ENCODE results near the gene SLC22A6.

The SLC22A6 gene

DNA sequence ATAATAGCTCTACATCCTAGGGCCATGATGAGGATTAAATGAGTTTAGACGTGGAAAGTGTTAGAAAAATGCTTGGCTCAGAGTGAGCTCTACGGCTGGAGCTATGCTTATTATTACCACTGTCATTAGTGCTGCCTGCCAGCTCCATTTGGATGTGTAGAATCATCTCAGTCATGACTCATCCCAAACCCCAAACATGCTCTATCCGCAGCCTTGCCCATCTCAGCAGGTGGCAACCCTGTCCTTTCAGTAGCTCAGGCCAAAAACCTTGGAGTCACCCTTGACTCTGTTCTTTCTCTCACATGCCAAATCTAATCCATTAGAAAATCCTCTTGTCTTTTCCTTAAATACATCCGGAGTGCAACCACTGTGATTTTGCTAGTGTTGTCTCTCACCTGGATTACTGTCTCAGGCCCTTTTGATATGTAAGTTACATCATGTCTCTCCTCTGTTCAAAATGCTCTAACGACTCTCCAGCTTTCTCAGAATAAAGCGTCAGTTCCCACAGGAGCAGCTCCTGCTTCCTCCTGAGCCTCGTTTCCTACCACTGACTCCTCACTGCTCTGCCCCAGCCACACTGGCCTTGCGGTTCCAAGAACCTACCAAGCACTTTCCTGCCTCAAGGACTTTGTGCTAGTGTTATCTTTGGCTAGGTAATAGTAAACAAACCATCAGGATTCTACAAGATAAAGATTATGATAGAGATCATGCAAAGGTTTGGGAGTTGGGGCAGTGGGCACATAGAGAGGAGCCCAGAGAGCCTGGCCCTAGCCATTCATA, 53.1 kb downstream of the SLC22A6 start:
- no peak overlapping the region for H3K4me3 Mint-ChIP-seq
- DNase-seq (ENCODE audit: low spot score) = no peak
- no peaks in the 10 kb centered on the region for H3K4me1 Mint-ChIP-seq (ENCODE audit: low read depth)
- H3K36me3 Mint-ChIP-seq (ENCODE audit: low read depth) = no peaks in the 10 kb centered on the region
- H3K27me3 Mint-ChIP-seq (ENCODE audit: low read depth) = peaks cover 44% of the 10 kb centered on the region
- no peaks in the 10 kb centered on the region for H3K9me3 Mint-ChIP-seq
- no peak overlapping the region for H3K27ac Mint-ChIP-seq

DNA sequence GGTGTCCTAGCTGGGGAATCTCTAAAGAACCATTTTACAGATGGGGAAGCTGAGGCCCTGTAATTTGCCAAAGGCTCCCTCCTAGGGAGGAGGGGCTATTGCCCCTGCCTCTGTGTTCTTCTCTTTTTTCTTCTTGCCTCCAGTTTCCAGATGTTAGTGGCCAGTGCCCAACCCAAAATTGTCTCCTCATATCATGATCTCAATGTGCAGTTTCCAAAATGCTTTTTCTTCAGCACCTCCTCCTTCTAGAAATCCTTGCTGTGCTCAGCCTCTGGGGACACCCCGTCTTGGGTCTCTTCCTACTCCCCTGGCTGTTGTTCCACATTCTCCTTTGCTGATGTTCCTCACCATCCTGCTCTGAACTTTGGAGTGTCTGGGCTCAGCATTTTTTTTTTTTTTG, 54.1 kb downstream of the SLC22A6 start:
- Mint-ChIP-seq H3K9me3 (no peaks in the 10 kb centered on the region), H3K36me3 (ENCODE audit: low read depth) (no peaks in the 10 kb centered on the region), H3K4me3 (no peak overlapping the region), H3K27me3 (ENCODE audit: low read depth) (peaks cover 55% of the 10 kb centered on the region), H3K4me1 (ENCODE audit: low read depth) (peaks cover 2% of the 10 kb centered on the region), H3K27ac (no peak overlapping the region)
- DNase-seq (ENCODE audit: low spot score) = no peak

DNA sequence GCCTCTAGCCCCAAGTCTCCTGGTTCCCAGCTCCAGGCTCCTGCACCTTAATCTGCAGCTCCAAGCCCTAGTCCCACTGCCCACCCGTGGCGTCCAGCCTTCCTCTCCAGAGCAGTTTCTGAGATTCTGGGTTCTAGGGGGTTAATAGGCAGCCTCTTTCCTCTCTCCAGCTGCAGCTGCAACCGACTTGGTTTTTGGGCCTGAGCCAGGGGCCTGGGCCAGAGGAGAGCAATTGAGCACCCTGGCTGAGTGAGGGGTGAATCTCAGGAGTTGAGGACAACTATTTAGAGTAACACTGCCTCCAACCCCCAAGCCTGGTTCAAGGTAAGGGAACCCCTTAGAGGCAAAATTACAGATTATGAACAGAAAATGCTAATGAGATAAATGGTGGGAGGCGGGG, 54.6 kb downstream of the SLC22A6 start:
- no peak overlapping the region for H3K27ac Mint-ChIP-seq
- no peak for DNase-seq (ENCODE audit: low spot score)
- H3K4me1 Mint-ChIP-seq (ENCODE audit: low read depth) = peaks cover 5% of the 10 kb centered on the region
- no peaks in the 10 kb centered on the region for H3K9me3 Mint-ChIP-seq
- H3K4me3 Mint-ChIP-seq = no peak overlapping the region
- H3K36me3 Mint-ChIP-seq (ENCODE audit: low read depth) = no peaks in the 10 kb centered on the region
- H3K27me3 Mint-ChIP-seq (ENCODE audit: low read depth) = peaks cover 60% of the 10 kb centered on the region

GRCh38 chr11:62928011-62928410, 56.8 kb downstream of the SLC22A6 start:
- no peaks in the 10 kb centered on the region for H3K9me3 Mint-ChIP-seq
- H3K4me1 Mint-ChIP-seq (ENCODE audit: low read depth) = peaks cover 5% of the 10 kb centered on the region
- H3K27ac Mint-ChIP-seq = no peak overlapping the region
- peaks cover 75% of the 10 kb centered on the region for H3K27me3 Mint-ChIP-seq (ENCODE audit: low read depth)
- no peak for DNase-seq (ENCODE audit: low spot score)
- H3K4me3 Mint-ChIP-seq = no peak overlapping the region
- H3K36me3 Mint-ChIP-seq (ENCODE audit: low read depth) = no peaks in the 10 kb centered on the region

DNA sequence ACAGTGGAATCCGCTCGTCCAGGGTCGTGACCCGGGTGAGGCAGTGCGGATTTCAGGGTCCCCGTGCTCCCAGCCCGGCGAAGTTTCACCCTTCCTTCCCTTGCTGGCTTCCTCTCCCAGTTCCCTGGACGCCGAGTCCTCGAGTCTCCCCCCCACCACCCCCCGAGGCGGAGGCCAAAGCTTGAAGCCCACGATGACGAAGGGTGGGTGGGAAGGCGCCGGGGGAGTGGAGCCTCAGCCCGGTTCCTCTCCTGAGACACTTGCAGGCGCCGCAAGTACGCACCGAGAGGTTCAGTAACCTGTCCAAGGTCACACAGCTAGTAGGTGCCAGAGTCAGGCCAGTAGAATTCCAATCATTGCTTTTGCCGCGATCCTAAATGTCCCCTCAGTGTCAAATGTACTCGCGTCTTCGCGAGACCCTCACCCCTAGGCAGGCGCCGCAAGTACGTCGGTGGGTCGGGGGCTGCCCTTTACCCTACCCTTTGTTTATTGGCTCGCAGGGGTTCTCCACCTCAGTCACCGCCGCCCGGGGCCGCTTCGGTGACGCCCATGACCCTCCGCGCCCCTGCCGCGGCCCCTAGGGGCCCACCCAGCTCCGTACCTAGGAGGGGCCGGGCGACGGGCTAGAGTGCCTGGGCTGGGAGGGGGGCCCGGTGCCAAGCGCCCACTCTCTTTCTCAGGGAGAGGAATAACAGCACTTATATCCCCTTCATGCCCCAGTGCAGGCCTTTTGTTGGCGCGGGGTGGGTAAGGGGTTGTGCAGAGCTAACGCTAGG, 57.9 kb downstream of the SLC22A6 start:
- peaks cover 7% of the 10 kb centered on the region for H3K4me1 Mint-ChIP-seq (ENCODE audit: low read depth)
- no peak for DNase-seq (ENCODE audit: low spot score)
- H3K27me3 Mint-ChIP-seq (ENCODE audit: low read depth) = peaks cover 80% of the 10 kb centered on the region
- H3K36me3 Mint-ChIP-seq (ENCODE audit: low read depth) = no peaks in the 10 kb centered on the region
- H3K9me3 Mint-ChIP-seq = no peaks in the 10 kb centered on the region
- H3K4me3 Mint-ChIP-seq = no peak overlapping the region
- no peak overlapping the region for H3K27ac Mint-ChIP-seq

All from T-helper 2 cell treated with Interferon-gamma antibody and Interleukin-4, amounts not matched to agents 5 μg/mL and 100 μg/mL, for 36 hours (primary cell).